DLD1 (cell line): Measurements from ENCODE around the gene GCNT4.

Source experiments
- in situ Hi-C: cut with HindIII; loops from 2 replicates; pipeline ENCODE4 v1.10.0; 2017; ENCODE audit warnings: low sequenced_read_pairs

The GCNT4 gene

DNA sequence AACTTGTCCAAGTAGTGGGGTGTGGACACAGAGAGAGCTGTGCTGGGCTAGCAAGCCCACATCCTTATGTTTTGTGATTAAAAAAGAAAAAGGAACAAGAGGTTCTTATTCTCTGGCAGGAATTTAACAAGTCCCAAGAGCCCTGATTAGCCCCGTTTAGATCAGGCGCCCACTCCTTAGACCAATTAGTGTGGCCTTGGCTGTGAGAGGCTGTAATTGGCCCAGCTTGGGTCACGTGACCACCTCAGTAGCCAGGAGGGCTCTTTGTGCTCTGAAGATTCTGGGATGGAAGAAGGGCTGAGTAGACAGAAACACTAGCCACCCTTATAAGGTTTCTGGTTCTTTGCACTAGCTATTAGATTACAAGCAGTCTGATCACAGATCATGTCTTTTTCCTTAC is 31.1 kb downstream of the GCNT4 start:
- in situ Hi-C loops, result no loop called here

- in situ Hi-C loops, result no loop called here
These were observed 32.2 kb downstream of the GCNT4 start for GRCh38 chr5:75020016-75020656.

GRCh38 chr5:75018805-75019587 is 33.4 kb downstream of the GCNT4 start:
- in situ Hi-C loops, result no loop called here

GRCh38 chr5:75017971-75018370 is 34.4 kb downstream of the GCNT4 start:
- in situ Hi-C loops, result no loop called here

DNA sequence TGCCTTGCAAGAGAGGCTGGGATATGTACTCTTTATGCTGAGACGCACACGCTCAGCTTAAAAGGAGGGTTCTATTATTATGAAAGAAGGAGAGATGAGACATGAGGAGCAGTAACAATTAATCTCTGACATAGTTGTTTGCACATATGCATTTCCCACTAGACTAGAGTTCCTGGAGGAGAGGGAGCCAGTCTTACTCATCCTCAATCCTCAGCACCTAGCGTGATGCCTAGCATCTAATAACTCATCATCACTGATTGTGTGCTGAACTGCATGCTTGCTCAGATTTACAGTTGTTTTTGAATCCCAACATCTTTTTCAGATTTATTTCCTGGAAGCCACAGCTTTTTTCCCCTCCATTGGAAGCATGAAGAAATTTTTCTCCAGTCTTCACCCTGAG is 35.5 kb downstream of the GCNT4 start:
- in situ Hi-C loops, result no loop called here

DNA sequence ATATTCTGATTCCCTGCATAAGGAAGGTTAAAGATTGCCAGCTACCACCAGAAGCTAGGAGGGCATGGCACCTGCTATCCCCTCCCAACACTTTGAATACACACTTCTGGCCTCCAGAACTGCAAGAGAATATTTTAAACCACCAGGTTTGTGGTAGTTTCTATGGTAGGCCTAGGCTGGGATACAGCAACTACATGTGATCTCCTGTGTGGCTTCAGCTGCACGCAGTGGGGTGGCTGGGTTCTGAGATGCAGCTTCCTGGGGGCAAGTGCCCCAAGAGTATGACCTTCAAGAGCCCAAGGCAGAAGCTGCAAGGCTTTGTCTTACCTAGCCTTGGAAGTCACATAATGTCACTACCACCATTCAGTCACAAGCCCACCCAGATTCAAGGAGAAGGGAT is 39.6 kb downstream of the GCNT4 start:
- in situ Hi-C loops, result no loop called here

DNA sequence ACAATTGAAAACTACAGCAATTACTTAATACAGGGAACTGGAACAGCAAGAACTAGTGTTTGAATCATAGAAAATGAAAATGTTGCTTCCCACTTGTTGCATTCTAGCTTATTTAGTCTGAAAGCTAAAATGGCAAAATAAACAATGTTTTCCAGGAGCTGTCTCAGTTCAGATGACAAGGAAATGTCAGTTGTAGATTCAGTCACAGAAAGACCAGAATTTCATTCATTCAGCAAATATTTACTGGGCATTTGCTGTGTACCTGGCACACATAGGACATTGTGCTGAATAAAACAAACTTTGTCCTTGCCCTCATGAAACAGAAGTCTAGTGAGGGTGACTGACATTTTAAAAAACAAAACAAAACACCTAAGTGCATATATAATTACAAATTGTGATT is 41.5 kb downstream of the GCNT4 start:
- in situ Hi-C loops, result no loop called here

- in situ Hi-C loops, result no loop called here
These were observed 42.6 kb downstream of the GCNT4 start for GRCh38 chr5:75009556-75010345.

GRCh38 chr5:75006865-75007822 is 45.2 kb downstream of the GCNT4 start:
- in situ Hi-C loops, result no loop called here

DNA sequence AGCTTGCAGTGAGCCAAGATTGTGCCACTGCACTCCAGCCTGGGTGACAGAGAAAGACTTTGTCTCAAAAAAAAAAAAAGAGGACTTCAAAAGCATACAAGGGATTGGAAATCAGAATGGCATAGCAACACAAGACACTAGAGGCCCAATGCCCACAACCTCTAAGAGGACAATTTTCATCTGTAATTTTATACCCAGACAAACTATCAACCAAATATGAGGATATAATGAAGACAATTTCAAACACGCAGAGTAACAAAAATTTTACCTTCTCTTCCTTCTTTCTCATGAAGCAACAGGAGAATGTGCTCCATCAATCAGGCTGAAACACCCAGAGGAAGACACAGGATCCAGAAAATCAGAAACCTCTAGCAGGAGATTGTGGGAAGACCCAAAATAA is 46.8 kb downstream of the GCNT4 start:
- in situ Hi-C loops, result no loop called here
